ENCODE results near the gene ECD.

Gene ECD

GRCh38 chr10:73097305-73097670 lies 70.5 kb downstream of the ECD start:
- Histone ChIP-seq H2BK5ac (ENCODE audit: low read length) (no peak overlapping the region), H3K4me1 (ENCODE audit: control insufficient read depth in 2 of 2, insufficient read depth in 1 of 2, low read depth in 1 of 2, low read length in 2 of 2) (peaks cover 2 to 5% of the 10 kb centered on the region in 2 donors), H2AFZ (ENCODE audit: low read length) (peak overlapping the region; percentile 89), H3K23ac (ENCODE audit: low read depth, low read length, poor library complexity) (no peak overlapping the region), H2BK120ac (ENCODE audit: low read depth, low read length) (no peak overlapping the region), H2BK15ac (ENCODE audit: low read length) (no peak overlapping the region), H3K4ac (ENCODE audit: low read length) (no peak overlapping the region), H4K8ac (ENCODE audit: low read depth, low read length) (no peak overlapping the region), H3K79me1 (ENCODE audit: low read depth, low read length) (peaks cover 3% of the 10 kb centered on the region), H3K27ac (replicated peaks; ENCODE audit: low read length) (peak overlapping the region; percentile 88), H3K4me3 (ENCODE audit: low read length in 2 of 2) (peak overlapping the region in 1 of 2 donors; percentile 71), H2AK5ac (ENCODE audit: low read depth, low read length) (no peak overlapping the region), H3K4me2 (ENCODE audit: insufficient read depth, low read length, poor library complexity, severe bottlenecking) (no peak overlapping the region), H3K18ac (ENCODE audit: low read length) (no peak overlapping the region), H3K14ac (ENCODE audit: low read length) (no peak overlapping the region), H3K9ac (ENCODE audit: low read depth, low read length, poor library complexity) (no peak overlapping the region), H3K36me3 (replicated peaks in 1 of 2; ENCODE audit: control insufficient read depth in 2 of 2, insufficient read depth in 2 of 2, low read length in 2 of 2) (peaks cover 2 to 14% of the 10 kb centered on the region in 2 donors), H2BK12ac (ENCODE audit: low read length) (no peak overlapping the region), H3K27me3 (ENCODE audit: control insufficient read depth in 3 of 3, insufficient read depth in 3 of 3, low read depth in 1 of 3, low read length in 3 of 3) (no peaks in the 10 kb centered on the region), H3K9me3 (replicated peaks in 1 of 2; ENCODE audit: control insufficient read depth in 2 of 2, insufficient read depth in 1 of 2, low read depth in 1 of 2, low read length in 2 of 2) (no peaks in the 10 kb centered on the region), H4K91ac (ENCODE audit: low read depth, low read length, poor library complexity) (no peak overlapping the region)
- whole genome bisulfite sequencing, 2 donors (ENCODE audit: extremely low coverage in 2 of 2, insufficient read length in 2 of 2, insufficient replicate concordance in 1 of 2) = no CpG with 5 or more reads among the region's 4 CpGs
- DNase-seq (ENCODE audit: low spot score) = no peak

GRCh38 chr10:73096449-73097304 lies 71.1 kb downstream of the ECD start, which contains the start of gene P4HA1:
Gene P4HA1, minus strand, starts transcription at chr10:73096866. Its CDS starts 21,983 bp downstream, at chr10:73074883.
- Histone ChIP-seq H2BK120ac (ENCODE audit: low read depth, low read length) (no peak within 1 kb of the TSS), H3K27ac (replicated peaks; ENCODE audit: low read length) (peak within 1 kb of the TSS; percentile 88), H3K27me3 (ENCODE audit: control insufficient read depth in 3 of 3, insufficient read depth in 3 of 3, low read depth in 1 of 3, low read length in 3 of 3) (no peaks in the 10 kb centered on the region), H3K23ac (ENCODE audit: low read depth, low read length, poor library complexity) (peak within 1 kb of the TSS; percentile 96), H3K18ac (ENCODE audit: low read length) (peak within 1 kb of the TSS; percentile 99), H3K4me1 (ENCODE audit: control insufficient read depth in 2 of 2, insufficient read depth in 1 of 2, low read depth in 1 of 2, low read length in 2 of 2) (peaks cover 2 to 5% of the 10 kb centered on the region in 2 donors), H2BK5ac (ENCODE audit: low read length) (peak within 1 kb of the TSS; percentile 93), H4K91ac (ENCODE audit: low read depth, low read length, poor library complexity) (no peak within 1 kb of the TSS), H2AFZ (ENCODE audit: low read length) (peak within 1 kb of the TSS; percentile 89), H3K79me1 (ENCODE audit: low read depth, low read length) (peaks cover 3% of the 10 kb centered on the region), H3K9ac (ENCODE audit: low read depth, low read length, poor library complexity) (peak within 1 kb of the TSS; percentile 99), H2AK5ac (ENCODE audit: low read depth, low read length) (peak within 1 kb of the TSS; percentile 86), H2BK12ac (ENCODE audit: low read length) (no peak within 1 kb of the TSS), H3K9me3 (replicated peaks in 1 of 2; ENCODE audit: control insufficient read depth in 2 of 2, insufficient read depth in 1 of 2, low read depth in 1 of 2, low read length in 2 of 2) (no peaks in the 10 kb centered on the region), H3K4me3 (ENCODE audit: low read length in 2 of 2) (peak within 1 kb of the TSS; percentile 71 to 90), H4K8ac (ENCODE audit: low read depth, low read length) (no peak within 1 kb of the TSS), H2BK15ac (ENCODE audit: low read length) (peak within 1 kb of the TSS; percentile 30), H3K36me3 (replicated peaks in 1 of 2; ENCODE audit: control insufficient read depth in 2 of 2, insufficient read depth in 2 of 2, low read length in 2 of 2) (peaks cover 2 to 14% of the 10 kb centered on the region in 2 donors), H3K14ac (ENCODE audit: low read length) (peak within 1 kb of the TSS; percentile 82), H3K4ac (ENCODE audit: low read length) (no peak within 1 kb of the TSS), H3K4me2 (ENCODE audit: insufficient read depth, low read length, poor library complexity, severe bottlenecking) (peak within 1 kb of the TSS; percentile 71)
- WGBS, 2 donors (ENCODE audit: extremely low coverage in 2 of 2, insufficient read length in 2 of 2, insufficient replicate concordance in 1 of 2) = no CpG with 5 or more reads among the region's 75 CpGs
- peak; percentile 93 for DNase-seq (ENCODE audit: low spot score)

- Histone ChIP-seq H3K36me3 (replicated peaks in 1 of 2; ENCODE audit: control insufficient read depth in 2 of 2, insufficient read depth in 2 of 2, low read length in 2 of 2) (peaks cover 2 to 12% of the 10 kb centered on the region in 2 donors), H3K18ac (ENCODE audit: low read length) (peak overlapping the region; percentile 99), H2AFZ (ENCODE audit: low read length) (peak overlapping the region; percentile 89), H2BK120ac (ENCODE audit: low read depth, low read length) (no peak overlapping the region), H3K79me1 (ENCODE audit: low read depth, low read length) (peaks cover 3% of the 10 kb centered on the region), H3K14ac (ENCODE audit: low read length) (peak overlapping the region; percentile 82), H3K27ac (replicated peaks; ENCODE audit: low read length) (peak overlapping the region; percentile 88), H3K23ac (ENCODE audit: low read depth, low read length, poor library complexity) (peak overlapping the region; percentile 96), H3K27me3 (ENCODE audit: control insufficient read depth in 3 of 3, insufficient read depth in 3 of 3, low read depth in 1 of 3, low read length in 3 of 3) (no peaks in the 10 kb centered on the region), H2BK15ac (ENCODE audit: low read length) (peak overlapping the region; percentile 30), H3K4me2 (ENCODE audit: insufficient read depth, low read length, poor library complexity, severe bottlenecking) (peak overlapping the region; percentile 71), H2AK5ac (ENCODE audit: low read depth, low read length) (peak overlapping the region; percentile 86), H4K91ac (ENCODE audit: low read depth, low read length, poor library complexity) (no peak overlapping the region), H4K8ac (ENCODE audit: low read depth, low read length) (no peak overlapping the region), H3K4me1 (ENCODE audit: control insufficient read depth in 2 of 2, insufficient read depth in 1 of 2, low read depth in 1 of 2, low read length in 2 of 2) (peaks cover 2 to 5% of the 10 kb centered on the region in 2 donors), H2BK12ac (ENCODE audit: low read length) (no peak overlapping the region), H2BK5ac (ENCODE audit: low read length) (peak overlapping the region; percentile 93), H3K4me3 (ENCODE audit: low read length in 2 of 2) (peak overlapping the region; percentile 71 to 90), H3K9ac (ENCODE audit: low read depth, low read length, poor library complexity) (peak overlapping the region; percentile 99), H3K9me3 (replicated peaks in 1 of 2; ENCODE audit: control insufficient read depth in 2 of 2, insufficient read depth in 1 of 2, low read depth in 1 of 2, low read length in 2 of 2) (no peaks in the 10 kb centered on the region), H3K4ac (ENCODE audit: low read length) (no peak overlapping the region)
- no peak for DNase-seq (ENCODE audit: low spot score)
- no CpG with 5 or more reads among the region's 29 CpGs for WGBS, 2 donors (ENCODE audit: extremely low coverage in 2 of 2, insufficient read length in 2 of 2, insufficient replicate concordance in 1 of 2)
These were observed 71.8 kb downstream of the ECD start for GRCh38 chr10:73096041-73096448.

GRCh38 chr10:73095481-73096021 lies 72.3 kb downstream of the ECD start:
- H3K27ac ChIP-seq (replicated peaks; ENCODE audit: low read length) = peak overlapping the region; percentile 88
- no peak overlapping the region for H2BK120ac ChIP-seq (ENCODE audit: low read depth, low read length)
- H3K9me3 ChIP-seq (replicated peaks in 1 of 2; ENCODE audit: control insufficient read depth in 2 of 2, insufficient read depth in 1 of 2, low read depth in 1 of 2, low read length in 2 of 2) = no peaks in the 10 kb centered on the region
- no peak overlapping the region for H3K18ac ChIP-seq (ENCODE audit: low read length)
- no peak overlapping the region for H4K91ac ChIP-seq (ENCODE audit: low read depth, low read length, poor library complexity)
- H3K4ac ChIP-seq (ENCODE audit: low read length) = no peak overlapping the region
- peak overlapping the region; percentile 89 for H2AFZ ChIP-seq (ENCODE audit: low read length)
- no peaks in the 10 kb centered on the region for H3K27me3 ChIP-seq (ENCODE audit: control insufficient read depth in 3 of 3, insufficient read depth in 3 of 3, low read depth in 1 of 3, low read length in 3 of 3)
- H3K36me3 ChIP-seq (replicated peaks in 1 of 2; ENCODE audit: control insufficient read depth in 2 of 2, insufficient read depth in 2 of 2, low read length in 2 of 2) = peaks cover 2 to 8% of the 10 kb centered on the region in 2 donors
- H2BK5ac ChIP-seq (ENCODE audit: low read length) = peak overlapping the region; percentile 93
- H2AK5ac ChIP-seq (ENCODE audit: low read depth, low read length) = no peak overlapping the region
- H3K4me1 ChIP-seq (ENCODE audit: control insufficient read depth in 2 of 2, insufficient read depth in 1 of 2, low read depth in 1 of 2, low read length in 2 of 2) = peaks cover 2 to 5% of the 10 kb centered on the region in 2 donors
- H3K14ac ChIP-seq (ENCODE audit: low read length) = no peak overlapping the region
- H3K4me3 ChIP-seq (ENCODE audit: low read length in 2 of 2) = peak overlapping the region; percentile 71 to 90
- no CpG with 5 or more reads among the region's 14 CpGs for WGBS, 2 donors (ENCODE audit: extremely low coverage in 2 of 2, insufficient read length in 2 of 2, insufficient replicate concordance in 1 of 2)
- H3K23ac ChIP-seq (ENCODE audit: low read depth, low read length, poor library complexity) = no peak overlapping the region
- no peak overlapping the region for H4K8ac ChIP-seq (ENCODE audit: low read depth, low read length)
- H2BK15ac ChIP-seq (ENCODE audit: low read length) = no peak overlapping the region
- no peak overlapping the region for H2BK12ac ChIP-seq (ENCODE audit: low read length)
- peaks cover 3% of the 10 kb centered on the region for H3K79me1 ChIP-seq (ENCODE audit: low read depth, low read length)
- peak; percentile 50 for DNase-seq (ENCODE audit: low spot score)
- peak overlapping the region; percentile 71 for H3K4me2 ChIP-seq (ENCODE audit: insufficient read depth, low read length, poor library complexity, severe bottlenecking)
- no peak overlapping the region for H3K9ac ChIP-seq (ENCODE audit: low read depth, low read length, poor library complexity)

All from neuronal stem cell (in vitro differentiated cells).